NCI-H1417 (cell line): ENCODE data around the gene ZFP57.

Source experiments
- DNase-seq, 3 experiments: peaks; one replicate each; lab custom pipeline; 2025; lab: John Stamatoyannopoulos, UW

ZFP57 gene

GRCh38 chr6:29655658-29656057 is 25.3 kb downstream of the ZFP57 start:
- DNase-seq = no peak

GRCh38 chr6:29653452-29654038 is 27.4 kb downstream of the ZFP57 start:
- DNase-seq = peak; percentile 9 to 80 (median 47)

GRCh38 chr6:29652198-29652584 is 28.8 kb downstream of the ZFP57 start:
- no peak for DNase-seq

GRCh38 chr6:29651413-29652197 is 29.3 kb downstream of the ZFP57 start:
- peak in 2 of 3 experiments; percentile 9 to 34 for DNase-seq

GRCh38 chr6:29649701-29650673 is 31.0 kb downstream of the ZFP57 start:
- DNase-seq = peak; percentile 96 to 99 (median 99)

GRCh38 chr6:29647927-29648642 is 32.9 kb downstream of the ZFP57 start:
- DNase-seq = peak; percentile 1 to 40 (median 7)

GRCh38 chr6:29641430-29642148 is 39.4 kb downstream of the ZFP57 start:
- no peak for DNase-seq

- DNase-seq = no peak
Measured at GRCh38 chr6:29637247-29637646, 43.7 kb downstream of the ZFP57 start.

GRCh38 chr6:29633534-29633905 is 47.4 kb downstream of the ZFP57 start:
- peak in 2 of 3 experiments; percentile 42 to 82 for DNase-seq

GRCh38 chr6:29632789-29633533 is 48.0 kb downstream of the ZFP57 start, which contains the start of gene GABBR1:
Gene GABBR1 (minus strand): TSS chr6:29633183. CDS start chr6:29632385, 798 bp downstream.
- peak; percentile 80 to 95 (median 94) for DNase-seq

GRCh38 chr6:29631860-29632731 is 48.9 kb downstream of the ZFP57 start:
- DNase-seq = peak; percentile 17 to 79 (median 78)

- no peak for DNase-seq
Measured at GRCh38 chr6:29631209-29631810, 49.6 kb downstream of the ZFP57 start.

GRCh38 chr6:29630315-29630714 is 50.6 kb downstream of the ZFP57 start:
- DNase-seq = no peak

GRCh38 chr6:29629571-29629970 is 51.4 kb downstream of the ZFP57 start:
- no peak for DNase-seq

GRCh38 chr6:29628419-29629281 is 52.3 kb downstream of the ZFP57 start:
- DNase-seq = peak; percentile 68 to 83 (median 78)

- peak; percentile 10 to 67 (median 58) for DNase-seq
Measured at GRCh38 chr6:29627755-29628418, 53.1 kb downstream of the ZFP57 start.
